GM18526 (cell line): Measurements from ENCODE around the gene PRPF4.

Experiments used
- POLR2A ChIP-seq: IDR thresholded peaks from 3 replicates; pipeline ENCODE4 v1.6.1; 2011; ENCODE audit not compliant: insufficient read length; ENCODE audit errors: extremely low read depth

The PRPF4 gene

GRCh38 chr9:113258282-113258681 is 17.2 kb upstream of the PRPF4 start:
- no peak for TF ChIP-seq POLR2A

DNA sequence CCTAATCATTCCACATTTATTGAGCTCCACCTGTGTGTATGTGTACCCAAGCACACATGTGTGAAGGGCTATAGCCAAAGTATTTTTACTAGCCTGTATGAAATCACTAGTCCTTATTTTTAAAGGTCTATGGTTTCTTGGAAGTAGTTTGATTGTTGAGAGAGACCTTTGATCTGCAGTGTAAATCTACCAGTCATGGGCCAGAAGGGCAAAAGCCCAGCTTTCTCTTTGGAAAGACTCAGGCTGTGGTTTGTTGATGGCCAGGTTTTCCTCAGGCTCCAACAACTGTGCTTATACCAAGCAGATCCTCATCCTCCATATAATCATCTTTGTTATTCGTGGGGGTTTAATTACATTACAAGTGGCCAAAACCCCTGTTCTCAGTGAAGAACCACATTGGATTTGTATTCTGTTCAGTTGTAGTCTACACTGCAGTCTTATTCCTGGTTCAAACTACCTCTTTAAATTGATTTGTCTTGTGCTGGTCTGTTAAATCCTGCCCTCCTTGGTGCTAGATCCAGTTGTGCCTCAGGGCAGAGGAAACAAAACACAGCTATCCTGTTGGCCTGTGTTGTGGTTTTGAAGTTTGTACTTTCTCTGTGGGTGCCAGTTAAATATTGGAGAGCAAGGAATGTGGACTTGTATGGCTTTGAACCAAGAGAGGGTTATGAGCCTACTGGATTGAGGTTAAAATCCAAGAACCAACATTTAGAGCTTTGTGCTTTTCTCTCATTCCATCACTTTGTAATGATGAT is 13.4 kb upstream of the PRPF4 start:
- TF ChIP-seq POLR2A = no peak

DNA sequence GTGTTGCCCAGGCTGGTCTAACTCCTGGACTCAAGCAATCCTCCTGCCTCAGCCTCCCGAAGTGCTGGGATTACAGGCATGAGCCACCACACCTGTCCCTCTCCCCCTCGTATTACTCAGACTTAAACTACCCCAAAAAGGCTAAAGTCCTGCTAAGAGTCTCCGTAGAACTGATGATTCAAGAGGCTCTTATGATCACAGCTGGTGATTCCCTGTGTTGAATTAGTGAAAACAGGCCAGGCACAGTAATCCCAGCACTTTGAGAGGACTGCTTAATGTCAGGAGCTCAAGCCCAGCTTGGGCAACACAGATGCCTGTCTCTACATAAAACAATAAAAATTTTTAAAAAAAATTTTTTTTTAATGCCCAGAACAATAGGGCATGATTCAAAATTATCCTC is 9.3 kb upstream of the PRPF4 start:
- no peak for TF ChIP-seq POLR2A

DNA sequence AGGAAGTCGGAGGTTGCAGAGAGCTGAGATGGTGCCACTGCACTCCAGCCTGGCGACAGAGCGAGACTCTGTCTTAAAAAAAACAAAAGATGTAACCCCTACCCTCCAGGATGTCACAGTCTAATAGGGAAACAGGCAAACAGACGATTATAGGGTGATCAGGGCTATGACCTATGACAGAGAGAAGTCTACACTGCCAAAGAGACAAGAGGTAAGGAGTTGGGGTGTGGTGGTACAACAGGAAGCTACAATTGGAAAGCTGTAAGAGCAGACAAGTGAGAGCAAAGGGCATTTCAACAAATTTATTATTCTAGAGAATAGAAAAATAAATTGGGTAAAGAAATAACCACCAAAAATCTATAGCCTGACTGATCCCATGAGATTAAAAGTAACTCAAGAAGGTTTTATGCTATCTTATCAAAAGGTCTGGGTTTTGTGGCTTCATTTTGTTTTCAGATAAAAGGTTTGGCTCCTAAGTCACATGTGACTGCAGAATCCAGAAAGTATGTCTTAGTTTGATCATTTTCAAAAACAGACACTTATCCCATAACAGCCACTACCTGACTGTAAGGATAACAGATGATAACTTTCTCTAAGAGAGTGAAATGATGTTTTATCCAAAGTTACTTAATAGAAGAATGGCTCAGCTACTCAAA is 7.4 kb upstream of the PRPF4 start:
- TF ChIP-seq POLR2A = no peak

DNA sequence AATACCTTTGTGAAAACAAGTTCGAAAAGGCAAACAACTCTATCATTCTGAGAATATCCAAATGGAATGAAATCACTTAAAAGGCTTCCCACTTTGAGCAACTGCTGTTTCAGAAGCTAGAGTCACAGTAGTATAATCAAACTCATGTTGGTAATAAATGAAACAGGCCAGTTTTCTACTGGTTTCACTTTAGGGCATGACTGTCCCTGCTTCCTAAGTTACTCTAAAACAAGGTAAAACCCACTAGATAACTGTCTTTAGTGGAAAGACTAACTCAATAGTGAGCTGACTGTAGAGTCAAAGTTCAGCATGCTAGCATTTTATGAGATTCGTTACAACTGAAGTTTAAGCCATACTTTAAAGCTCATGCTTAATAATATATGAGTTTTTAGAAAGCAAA is 6.1 kb upstream of the PRPF4 start:
- TF ChIP-seq POLR2A = no peak

GRCh38 chr9:113269871-113270270 is 5.6 kb upstream of the PRPF4 start:
- TF ChIP-seq POLR2A = no peak

DNA sequence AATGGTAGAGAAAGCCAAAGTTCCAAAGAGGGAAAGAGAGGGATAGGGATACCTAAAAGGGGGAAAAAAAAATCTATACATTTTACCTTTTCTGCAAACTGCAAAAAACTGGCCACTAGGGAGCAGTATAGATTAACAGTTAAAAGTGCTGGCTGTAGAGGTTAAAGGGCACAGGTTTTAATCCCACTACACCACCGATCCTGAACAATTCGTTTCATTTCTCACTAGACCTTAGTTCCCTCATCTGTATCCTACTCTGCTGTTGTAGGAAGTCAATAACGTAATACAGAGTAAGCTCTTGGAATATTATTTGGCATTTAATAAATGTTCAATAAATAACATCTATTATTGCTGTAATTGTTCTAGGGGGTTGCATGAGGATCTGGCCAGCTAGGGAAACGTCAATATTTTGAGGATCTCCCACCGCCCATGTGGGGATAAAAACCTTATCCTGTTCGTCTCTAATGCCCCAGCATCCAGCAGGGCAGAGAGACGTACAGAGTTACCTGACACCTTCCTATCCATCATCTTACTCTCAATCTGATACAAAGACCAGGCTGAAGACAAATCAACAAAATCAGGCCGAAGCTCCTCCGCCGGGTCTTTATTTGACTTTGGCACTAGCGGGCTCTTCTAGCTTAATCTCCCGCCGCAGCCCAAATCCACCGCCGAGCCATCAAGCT is 843 bp upstream of the PRPF4 start:
- TF ChIP-seq POLR2A = no peak

GRCh38 chr9:113278840-113279239 is 3.4 kb downstream of the PRPF4 start:
- TF ChIP-seq POLR2A = no peak

- no peak for TF ChIP-seq POLR2A
Measured at GRCh38 chr9:113281356-113281755, 5.9 kb downstream of the PRPF4 start.

- no peak for TF ChIP-seq POLR2A
Measured at GRCh38 chr9:113289091-113289490, 13.6 kb downstream of the PRPF4 start.

DNA sequence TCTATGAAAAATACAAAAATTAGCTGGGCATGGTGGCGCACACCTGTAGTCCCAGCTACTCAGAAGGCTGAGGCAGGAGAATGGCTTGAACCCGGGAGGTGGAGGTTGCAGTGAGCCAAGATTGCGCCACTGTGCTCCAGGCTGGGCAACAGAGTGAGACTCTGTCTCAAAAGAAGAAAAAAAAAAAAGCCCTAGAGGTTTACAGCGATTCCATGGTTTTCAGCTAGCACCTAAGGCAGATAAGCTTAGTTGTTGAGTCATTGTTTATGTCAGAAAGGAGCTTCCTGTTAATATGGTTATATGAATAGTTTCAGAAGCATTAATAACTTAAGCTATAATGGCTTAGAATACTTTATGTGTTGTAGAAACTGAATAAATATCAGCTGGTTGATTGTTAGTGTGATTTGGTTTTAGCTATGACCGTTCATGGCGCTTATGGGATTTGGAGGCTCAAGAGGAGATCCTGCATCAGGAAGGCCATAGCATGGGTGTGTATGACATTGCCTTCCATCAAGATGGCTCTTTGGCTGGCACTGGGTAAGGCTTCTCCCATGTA is 14.7 kb downstream of the PRPF4 start:
- no peak for TF ChIP-seq POLR2A

- no peak for TF ChIP-seq POLR2A
Measured at GRCh38 chr9:113293285-113293878, 17.9 kb downstream of the PRPF4 start.

- TF ChIP-seq POLR2A = no peak
Measured at GRCh38 chr9:113296796-113297558, 21.5 kb downstream of the PRPF4 start.

- TF ChIP-seq POLR2A = no peak
Measured at GRCh38 chr9:113298311-113298710, 22.9 kb downstream of the PRPF4 start.

- TF ChIP-seq POLR2A = no peak
Measured at GRCh38 chr9:113298924-113299770, 23.7 kb downstream of the PRPF4 start.
